GM12878 (cell line): Measurements from ENCODE around the gene UBASH3B. TPM values are rescaled to one million over a fixed set of nuclear protein-coding genes. Genes with fewer than 3 reads are reported as not detected.

ENCODE experiments used
- ATAC-seq: fragments of 200-7000 bp; cut with Tn5 transposase; 3 replicates; pipeline ENCODE4 v1.9.1; 2020; ENCODE audit warnings: mild to moderate bottlenecking, moderate library complexity
- BruUV-seq: library from RNA; stranded (reverse); fragments of 400-500 nt; replicated peaks from 2 replicates; lab custom pipeline; 2021; lab: Mats Ljungman, UMichigan
- CTCF ChIA-PET: fragments of 300-600 bp; sonication (Branson Sonifier 250); formaldehyde crosslinking; extraction: SDS; loops from one replicate; lab custom pipeline; 2021; ENCODE audit warnings: inconsistent platforms; lab: Yijun Ruan, JAX
- POLR2A ChIA-PET: fragments of 350-600 bp; formaldehyde crosslinking; extraction: SDS; loops from one replicate; lab custom pipeline; 2021; ENCODE audit warnings: inconsistent platforms; lab: Charles Lee
- RAD21 ChIA-PET: fragments of 300-600 bp; sonication (Branson Sonifier 250); formaldehyde crosslinking; loops from one replicate; lab custom pipeline; 2023; ENCODE audit warnings: antibody characterized with exemption; ENCODE audit not compliant: unreplicated experiment; lab: Charles Lee
- SMC1A ChIA-PET: fragments of 300-600 bp; sonication (Branson Sonifier 250); formaldehyde crosslinking; loops from one replicate; lab custom pipeline; 2023; ENCODE audit not compliant: unreplicated experiment, uncharacterized antibody; lab: Charles Lee
- DNase-seq: peaks from one replicate; pipeline ENCODE4 v3.0.0-alpha.2; 2011; ENCODE audit warnings: low read depth, low spot score
- FAIRE-seq: peaks from 3 replicates; lab custom pipeline; 2011; peaks lifted over from hg19 to GRCh38; lab: Jason Lieb, UNC
- H2AFZ ChIP-seq: 2 replicates; pipeline ENCODE4 v1.6.0; 2011; ENCODE audit warnings: low read depth, low read length, control low read depth; ENCODE audit not compliant: control insufficient read depth
- H3K27ac ChIP-seq: 2 replicates; pipeline ENCODE4 v1.5.1; 2011; ENCODE audit warnings: control low read depth; ENCODE audit not compliant: control insufficient read depth, insufficient read depth
- H3K27me3 ChIP-seq, 2 experiments: replicated peaks in 1 of 2; 2 replicates each; pipeline versions ENCODE4 v1.6.0 to v1.6.1; 2011; ENCODE audit warnings: low read length in 1 of 2; ENCODE audit not compliant: control insufficient read depth in 2 of 2, insufficient read depth in 2 of 2
- H3K36me3 ChIP-seq, 2 experiments: 2 replicates each; pipeline ENCODE4 v1.5.1; 2011; ENCODE audit warnings: low read length in 1 of 2; ENCODE audit not compliant: control insufficient read depth in 2 of 2, insufficient read depth in 2 of 2
- H3K4me1 ChIP-seq: 2 replicates; pipeline ENCODE4 v1.6.1; 2011; ENCODE audit warnings: mild to moderate bottlenecking, low read length, moderate library complexity, mixed read lengths; ENCODE audit not compliant: control insufficient read depth, insufficient read depth
- H3K4me2 ChIP-seq: 2 replicates; pipeline ENCODE4 v1.6.0; 2011; ENCODE audit warnings: control low read depth; ENCODE audit not compliant: control insufficient read depth, insufficient read depth
- H3K4me3 ChIP-seq: fragments of 200-600 bp; sonication (generic); 2 replicates; pipeline ENCODE4 v1.5.1; 2016
- H3K79me2 ChIP-seq: 2 replicates; pipeline ENCODE4 v1.6.0; 2011; ENCODE audit warnings: low read length; ENCODE audit not compliant: control insufficient read depth, insufficient read depth
- H3K9ac ChIP-seq: 2 replicates; pipeline ENCODE4 v1.8.0; 2011; ENCODE audit warnings: low read length, control low read depth, mixed read lengths; ENCODE audit not compliant: control insufficient read depth, insufficient read depth
- H3K9me3 ChIP-seq: replicated peaks from 3 replicates; pipeline ENCODE4 v1.5.1; 2011; ENCODE audit warnings: mild to moderate bottlenecking, low read length; ENCODE audit not compliant: control insufficient read depth, insufficient read depth
- H4K20me1 ChIP-seq: 2 replicates; pipeline ENCODE4 v1.6.0; 2011; ENCODE audit not compliant: control insufficient read depth, insufficient read depth
- ATF7 ChIP-seq: fragments of 450-650 bp; IDR thresholded peaks from 2 replicates; pipeline ENCODE4 v1.6.1; 2016; ENCODE audit warnings: low read depth, mild to moderate bottlenecking
- BMI1 ChIP-seq: fragments of 450-650 bp; IDR thresholded peaks from 2 replicates; pipeline ENCODE4 v1.6.1; 2016; ENCODE audit warnings: mild to moderate bottlenecking, moderate library complexity, borderline replicate concordance
- CHD2 ChIP-seq: IDR thresholded peaks from 2 replicates; pipeline ENCODE4 v1.6.1; 2011; ENCODE audit warnings: low read depth, low read length, improper control_type of control experiment, borderline replicate concordance
- ETV6 ChIP-seq, 2 experiments: fragments of 450-650 bp in 1 of 2; IDR thresholded peaks in 1 of 2; conservative IDR thresholded peaks in 1 of 2; 2 replicates each; pipeline ENCODE4 v1.6.1; 2014; ENCODE audit warnings: antibody characterized with exemption in 1 of 2, borderline replicate concordance in 1 of 2, low read depth in 1 of 2, mild to moderate bottlenecking in 1 of 2, moderate library complexity in 1 of 2
- FOXM1 ChIP-seq: IDR thresholded peaks from 2 replicates; pipeline ENCODE4 v1.6.1; 2012; ENCODE audit warnings: low read depth, mild to moderate bottlenecking, inconsistent platforms, low read length, moderate library complexity
- GATAD2B ChIP-seq: fragments of 450-650 bp; conservative IDR thresholded peaks from 2 replicates; pipeline ENCODE4 v1.6.1; 2017; ENCODE audit warnings: low read depth, mild to moderate bottlenecking, moderate library complexity
- HDAC6 ChIP-seq: fragments of 200-600 bp; sonication (generic); IDR thresholded peaks from one replicate; pipeline ENCODE4 v1.8.0; 2017; ENCODE audit warnings: antibody characterized with exemption; ENCODE audit not compliant: unreplicated experiment
- KAT2A ChIP-seq: conservative IDR thresholded peaks from 2 replicates; pipeline ENCODE4 v1.6.1; 2011; ENCODE audit warnings: low read depth, low read length; ENCODE audit not compliant: control insufficient read depth
- KDM1A ChIP-seq: fragments of 200-600 bp; sonication (generic); IDR thresholded peaks from 2 replicates; pipeline ENCODE4 v1.6.1; 2016; ENCODE audit warnings: borderline replicate concordance
- MTA2 ChIP-seq: fragments of 450-650 bp; IDR thresholded peaks from 2 replicates; pipeline ENCODE4 v1.6.1; 2016; ENCODE audit warnings: low read depth, mild to moderate bottlenecking, moderate library complexity
- NBN ChIP-seq: fragments of 450-650 bp; IDR thresholded peaks from 2 replicates; pipeline ENCODE4 v1.6.1; 2016
- NFYA ChIP-seq: IDR thresholded peaks from 2 replicates; pipeline ENCODE4 v1.6.1; 2011; ENCODE audit warnings: low read depth, mild to moderate bottlenecking, low read length, improper control_type of control experiment, borderline replicate concordance
- POLR2AphosphoS2 ChIP-seq: IDR thresholded peaks from 2 replicates; pipeline ENCODE4 v1.6.1; 2011; ENCODE audit warnings: low read depth, mild to moderate bottlenecking, low read length, improper control_type of control experiment, moderate library complexity
- POLR2AphosphoS5 ChIP-seq: IDR thresholded peaks from 2 replicates; pipeline ENCODE4 v1.6.1; 2011; ENCODE audit warnings: mild to moderate bottlenecking, low read length, inconsistent platforms
- RCOR1 ChIP-seq: conservative IDR thresholded peaks from 2 replicates; pipeline ENCODE4 v1.6.1; 2012; ENCODE audit warnings: low read depth, low read length, improper control_type of control experiment
- RFX5 ChIP-seq: IDR thresholded peaks from 2 replicates; pipeline ENCODE4 v1.6.1; 2011; ENCODE audit warnings: low read depth, low read length, improper control_type of control experiment
- RUNX3 ChIP-seq: IDR thresholded peaks from 2 replicates; pipeline ENCODE4 v1.6.1; 2012; ENCODE audit warnings: low read length, inconsistent platforms
- SIX5 ChIP-seq: IDR thresholded peaks from 2 replicates; pipeline ENCODE4 v1.6.1; 2011; ENCODE audit warnings: mild to moderate bottlenecking, low read depth, low read length, moderate library complexity; ENCODE audit not compliant: severe bottlenecking
- SMC3 ChIP-seq: IDR thresholded peaks from 2 replicates; pipeline ENCODE4 v1.6.1; 2011; ENCODE audit warnings: low read length, improper control_type of control experiment, borderline replicate concordance
- TCF3 ChIP-seq: IDR thresholded peaks from 2 replicates; pipeline ENCODE4 v1.6.1; 2012; ENCODE audit warnings: low read depth, mild to moderate bottlenecking, low read length, borderline replicate concordance; ENCODE audit not compliant: insufficient read depth
- TCF7 ChIP-seq: IDR thresholded peaks from 2 replicates; pipeline ENCODE4 v1.6.1; 2014; ENCODE audit warnings: antibody characterized with exemption, borderline replicate concordance
- ZBED1 ChIP-seq: IDR thresholded peaks from 2 replicates; pipeline ENCODE4 v1.6.1; 2016; ENCODE audit warnings: borderline replicate concordance
- WGBS: methylation state at CpG from one replicate; pipeline ENCODE4 v1.1.6; 2016; ENCODE audit warnings: low lambda C conversion rate; ENCODE audit not compliant: insufficient replicate concordance, insufficient coverage; ENCODE audit errors: missing lambda C conversion rate; 5-methylcytosine and 5-hydroxymethylcytosine counted together
- in situ Hi-C: fragments of 300-500 bp; cut with MboI; formaldehyde crosslinking; loops from 9 replicates; pipeline ENCODE4 v1.14.3; 2018; ENCODE audit warnings: mixed read lengths
- intact Hi-C: fragments of 100-400 bp; cut with micrococcal nuclease; formaldehyde crosslinking; loops from one replicate; pipeline ENCODE4 v1.14.2; 2022; ENCODE audit not compliant: unreplicated experiment
- polyA plus RNA-seq, 11 experiments: library from polyadenylated mRNA; depleted of rRNA in 4 of 11; unstranded in 6 of 11; stranded (reverse) in 5 of 11; fragments of >200 nt; fragmentation: Nextera tagmentation in 4 of 11; fragmentation: Illumina TruSeq in 1 of 11; extraction: Ambion mirVana in 4 of 11; extraction: Trizol in 1 of 11; gene quantifications; 1 replicate in 1 of 11; 2 replicates in 10 of 11; pipeline versions ENCODE4 v1.2.1 to v1.2.3, GENCODE V29; 2011 to 2016; ENCODE audit warnings: inconsistent platforms in 2 of 11, missing spikeins in 2 of 11, low read depth in 1 of 11
- total RNA-seq, 4 experiments: library from RNA; depleted of rRNA in 3 of 4; stranded (reverse); fragments of >200 nt in 3 of 4; fragmentation: Illumina TruSeq in 1 of 4; extraction: Trizol in 1 of 4; gene quantifications; 2 replicates each; pipeline versions ENCODE4 v1.2.1 to v1.2.3, GENCODE V29; 2013 to 2021

Gene UBASH3B
- total and polyA plus RNA-seq, 10 of the 15 experiments (the other 5 are each of a cell fraction or from before 2014, with no cell fraction given), result 0.18 to 3.3 (median 0.57) TPM

GRCh38 chr11:122677256-122677655, 21.7 kb downstream of the UBASH3B start:
- Histone ChIP-seq H4K20me1 (no peaks in the 10 kb centered on the region), H3K36me3 (no peaks in the 10 kb centered on the region), H3K4me2 (no peak overlapping the region), H3K4me1 (no peaks in the 10 kb centered on the region), H3K9ac (no peak overlapping the region), H3K79me2 (no peaks in the 10 kb centered on the region), H3K27ac (no peak overlapping the region), H2AFZ (no peak overlapping the region), H3K27me3 (peaks cover 0 to 3% of the 10 kb centered on the region in 2 experiments; a peak in 3 of 4 replicates), H3K4me3 (no peak overlapping the region), H3K9me3 (no peaks in the 10 kb centered on the region)
- no peak for FAIRE-seq
- CTCF ChIA-PET, result no interaction called here
- DNase-seq, result no peak
- ATAC-seq, result no peak
- intact Hi-C loops, result no loop called here
- RAD21 ChIA-PET, result no interaction called here
- TF ChIP-seq ZBED1 (no peak), RCOR1 (no peak), ATF7 (no peak), GATAD2B (no peak), RFX5 (no peak), BMI1 (no peak), NFYA (no peak), HDAC6 (no peak)
- 3% methylated on average over 6 of the region's 6 CpGs for WGBS
- SMC1A ChIA-PET, result no interaction called here
- no TSS peak for BruUV-seq
- in situ Hi-C loops, result no loop called here
- POLR2A ChIA-PET, result no interaction called here

GRCh38 chr11:122678406-122678805, 22.9 kb downstream of the UBASH3B start:
- Histone ChIP-seq H3K4me2 (no peak overlapping the region), H3K4me1 (no peaks in the 10 kb centered on the region), H3K27me3 (peaks cover 0 to 3% of the 10 kb centered on the region in 2 experiments; a peak in 3 of 4 replicates), H3K79me2 (no peaks in the 10 kb centered on the region), H2AFZ (no peak overlapping the region), H3K27ac (no peak overlapping the region), H3K36me3 (no peaks in the 10 kb centered on the region), H3K9ac (no peak overlapping the region), H3K4me3 (no peak overlapping the region), H3K9me3 (no peaks in the 10 kb centered on the region), H4K20me1 (no peaks in the 10 kb centered on the region)
- ChIA-PET POLR2A (no interaction called here), CTCF (interaction anchor here (2.0 kb wide), 1 partner anchor 76 kb away, joined by 7 read pairs; no protein-coding TSS in a partner anchor), SMC1A (interaction anchor here (0.5 kb wide), 1 partner anchor 1590 kb away, joined by 3 read pairs; no protein-coding TSS in a partner anchor), RAD21 (no interaction called here)
- FAIRE-seq (no peak), ATAC-seq (no peak), DNase-seq (no peak)
- in situ Hi-C loops, result no loop called here
- no TSS peak for BruUV-seq
- intact Hi-C loops, result no loop called here
- TF ChIP-seq POLR2AphosphoS2 (no peak), FOXM1 (no peak), KAT2A (no peak), NBN (no peak), POLR2AphosphoS5 (no peak), ETV6 (conservative IDR thresholded peaks at IDR 0.05 in 1 of 2, IDR thresholded peaks at IDR 0.05 in 1 of 2; ENCODE audit: borderline replicate concordance in 1 of 2, low read depth in 1 of 2) (no peak), MTA2 (no peak), SIX5 (no peak), TCF3 (no peak), KDM1A (no peak), TCF7 (no peak), CHD2 (no peak), RUNX3 (no peak), SMC3 (no peak)
